GM21576 (cell line): ENCODE measurements around the gene RAB8A.
"Not testable (repeated sequence)": the region's sequence is repeated elsewhere in the genome, so short reads cannot be mapped to it uniquely, and the experiment has no call there.

Source experiments
- ATAC-seq: cut with Tn5 transposase; IDR thresholded peaks from one replicate; pipeline ENCODE4 v1.9.1; 2021; ENCODE audit warnings: mild to moderate bottlenecking, moderate library complexity; ENCODE audit not compliant: unreplicated experiment

Gene RAB8A

GRCh38 chr19:16077984-16078758, 33.5 kb upstream of the RAB8A start:
- no peak for ATAC-seq

- peak; percentile 40 for ATAC-seq
Observed at GRCh38 chr19:16078759-16079707, 32.7 kb upstream of the RAB8A start.

GRCh38 chr19:16084067-16084685, 27.5 kb upstream of the RAB8A start:
- no peak for ATAC-seq

GRCh38 chr19:16085115-16085514, 26.6 kb upstream of the RAB8A start:
- no peak for ATAC-seq

- ATAC-seq, result not testable (repeated sequence)
Observed at GRCh38 chr19:16087404-16087803, 24.3 kb upstream of the RAB8A start.

DNA sequence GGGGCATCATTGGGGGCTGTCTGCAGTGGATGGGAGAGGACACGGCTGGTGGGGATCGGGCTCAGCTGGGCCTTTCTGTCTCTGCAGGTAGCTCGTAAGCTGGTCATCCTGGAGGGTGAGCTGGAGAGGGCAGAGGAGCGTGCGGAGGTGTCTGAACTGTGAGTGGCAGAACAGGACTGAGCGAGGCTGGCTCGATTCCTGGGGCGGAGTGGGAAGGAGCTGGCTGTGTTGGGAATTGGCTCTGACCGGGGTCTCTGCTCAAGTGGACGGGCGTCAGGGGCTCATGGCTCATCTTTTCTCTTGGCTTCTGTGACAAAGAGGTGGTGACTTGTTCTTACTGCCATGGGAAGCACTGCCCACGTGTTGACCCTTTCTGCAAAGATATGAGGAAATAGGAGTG, 23.7 kb upstream of the RAB8A start:
- no peak for ATAC-seq

- ATAC-seq, result no peak
Observed at GRCh38 chr19:16088351-16089009, 23.2 kb upstream of the RAB8A start.

GRCh38 chr19:16089010-16089846, 22.5 kb upstream of the RAB8A start:
- no peak for ATAC-seq

DNA sequence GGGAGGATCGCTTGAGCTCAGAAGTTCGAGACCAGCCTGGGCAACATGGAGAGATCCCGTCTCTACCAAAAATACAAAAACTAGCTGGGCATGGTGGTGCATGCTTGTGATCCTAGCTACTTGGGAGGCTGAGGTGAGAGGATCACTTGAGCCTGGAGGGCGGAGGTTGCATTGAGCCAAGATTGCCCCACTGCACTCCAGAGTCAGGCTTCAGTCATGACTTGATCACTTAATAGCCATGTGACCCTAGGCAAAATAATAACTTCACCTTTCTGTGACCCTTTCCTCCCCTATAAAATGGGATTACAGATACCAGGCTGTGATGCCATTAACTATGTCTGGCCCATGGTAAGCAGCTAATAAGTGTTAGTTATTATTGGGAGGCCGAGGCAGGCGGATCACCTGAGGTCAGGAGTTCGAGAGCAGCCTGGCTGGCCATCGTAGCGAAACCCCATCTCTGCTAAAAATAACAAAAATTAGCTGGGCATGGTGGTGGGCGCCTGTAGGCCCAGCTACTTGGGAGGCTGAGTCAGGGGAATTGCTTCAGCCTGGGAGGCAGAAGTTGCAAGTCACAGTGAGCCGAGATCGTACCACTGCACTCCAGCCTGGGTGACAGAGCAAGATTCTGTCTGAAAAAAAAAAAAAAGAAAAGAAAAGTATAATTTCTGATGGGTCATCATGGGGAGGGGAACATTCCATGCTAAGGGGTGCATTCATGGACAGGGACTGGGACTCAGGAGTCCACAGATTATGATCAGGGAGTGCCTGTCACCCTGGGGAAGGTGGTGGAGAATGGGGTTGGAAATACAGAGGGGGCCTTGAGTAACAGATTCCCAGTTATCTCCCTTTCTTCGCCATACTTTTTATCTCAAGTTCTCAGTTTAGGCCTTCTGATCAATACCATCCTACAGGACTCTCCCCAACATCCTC, 19.9 kb upstream of the RAB8A start:
- ATAC-seq, result no peak

- ATAC-seq, result no peak
Observed at GRCh38 chr19:16094360-16095070, 17.2 kb upstream of the RAB8A start.

GRCh38 chr19:16095071-16095571, 16.6 kb upstream of the RAB8A start:
- no peak for ATAC-seq

DNA sequence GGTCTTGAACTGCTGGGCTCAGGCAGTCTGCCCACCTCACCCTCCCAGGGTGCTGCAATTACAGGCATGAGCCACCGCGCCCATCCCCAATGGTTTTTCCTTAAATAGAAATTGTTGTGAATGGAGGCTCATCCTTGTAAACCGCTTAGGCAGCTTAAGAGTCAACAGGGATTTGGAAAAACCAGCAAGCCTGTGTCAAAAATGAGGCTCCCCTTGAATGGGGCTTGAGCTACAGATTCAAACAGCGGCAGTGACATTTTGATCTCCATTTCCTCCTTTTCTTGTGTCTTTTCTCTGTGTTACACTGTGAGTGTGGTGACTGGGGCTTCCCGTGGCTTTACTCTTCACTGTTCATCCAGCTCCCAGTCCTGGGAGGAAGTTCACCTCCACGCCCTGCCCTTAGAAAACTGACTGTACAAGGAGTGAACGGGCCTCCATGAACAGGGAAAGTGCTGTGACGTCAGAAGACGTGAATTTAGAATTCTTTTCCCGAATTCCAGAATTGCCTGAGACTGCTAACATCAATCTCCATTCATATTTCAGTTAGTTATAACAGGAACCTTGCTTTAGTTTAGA, 15.3 kb upstream of the RAB8A start:
- no peak for ATAC-seq

GRCh38 chr19:16098416-16098768, 13.3 kb upstream of the RAB8A start:
- no peak for ATAC-seq

DNA sequence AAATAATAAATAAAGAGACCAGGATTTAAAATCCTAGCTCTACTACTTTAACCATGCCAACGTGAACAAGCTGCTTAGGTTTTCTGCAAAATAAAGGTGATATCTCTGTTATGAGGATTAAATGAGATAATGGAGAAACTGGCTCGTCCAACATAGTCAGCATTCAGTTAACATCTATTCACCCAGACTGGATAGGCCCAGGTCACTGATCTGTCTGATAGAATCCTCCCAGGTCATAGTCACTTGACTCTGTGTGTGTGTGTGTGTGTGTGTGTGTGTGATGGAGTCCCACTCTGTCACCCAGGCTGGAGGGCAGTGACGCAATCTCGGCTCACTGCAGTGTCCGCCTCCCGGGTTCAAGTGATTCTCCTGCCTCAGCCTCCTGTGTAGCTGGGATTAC, 12.9 kb upstream of the RAB8A start:
- no peak for ATAC-seq

GRCh38 chr19:16099314-16099965, 12.2 kb upstream of the RAB8A start:
- not testable (repeated sequence) for ATAC-seq

GRCh38 chr19:16100524-16100923, 11.2 kb upstream of the RAB8A start:
- ATAC-seq, result no peak

- ATAC-seq, result no peak
Observed at GRCh38 chr19:16104722-16105121, 7.0 kb upstream of the RAB8A start.
